IPS-18a (cell line): ENCODE measurements around the gene CALN1.

Experiments
- H3K27ac ChIP-seq: one replicate; pipeline ENCODE4 v1.5.1; 2013; ENCODE audit warnings: low read length
- H3K27me3 ChIP-seq: one replicate; pipeline ENCODE4 v1.6.1; 2013; ENCODE audit warnings: mild to moderate bottlenecking, low read length; ENCODE audit not compliant: control insufficient read depth, insufficient read depth
- H3K36me3 ChIP-seq: one replicate; pipeline ENCODE4 v1.6.1; 2013; ENCODE audit warnings: low read depth, low read length; ENCODE audit not compliant: control insufficient read depth
- H3K4me1 ChIP-seq: one replicate; pipeline ENCODE4 v1.6.1; 2013; ENCODE audit warnings: low read depth, low read length; ENCODE audit not compliant: control insufficient read depth
- H3K4me3 ChIP-seq: one replicate; pipeline ENCODE4 v1.5.1; 2013; ENCODE audit warnings: low read length
- H3K9ac ChIP-seq: one replicate; pipeline ENCODE4 v1.6.1; 2013; ENCODE audit warnings: mild to moderate bottlenecking, low read length, moderate library complexity
- H3K9me3 ChIP-seq: one replicate; pipeline ENCODE4 v1.6.1; 2013; ENCODE audit warnings: low read depth, low read length; ENCODE audit not compliant: control insufficient read depth

The CALN1 gene

GRCh38 chr7:72286519-72286918, 125.6 kb downstream of the CALN1 start:
- H3K27me3 ChIP-seq, result no peaks in the 10 kb centered on the region
- no peaks in the 10 kb centered on the region for H3K4me1 ChIP-seq
- H3K4me3 ChIP-seq, result no peak overlapping the region
- no peak overlapping the region for H3K27ac ChIP-seq
- H3K9ac ChIP-seq, result no peak overlapping the region
- no peaks in the 10 kb centered on the region for H3K9me3 ChIP-seq
- no peaks in the 10 kb centered on the region for H3K36me3 ChIP-seq

- H3K9ac ChIP-seq, result no peak overlapping the region
- H3K27ac ChIP-seq, result no peak overlapping the region
- H3K27me3 ChIP-seq, result no peaks in the 10 kb centered on the region
- H3K36me3 ChIP-seq, result no peaks in the 10 kb centered on the region
- no peak overlapping the region for H3K4me3 ChIP-seq
- H3K9me3 ChIP-seq, result no peaks in the 10 kb centered on the region
- peaks cover 4% of the 10 kb centered on the region for H3K4me1 ChIP-seq
Measured at GRCh38 chr7:72283309-72283708, 128.8 kb downstream of the CALN1 start.

GRCh38 chr7:72281308-72281707, 130.8 kb downstream of the CALN1 start:
- Histone ChIP-seq H3K4me3 (no peak overlapping the region), H3K9me3 (peaks cover 2% of the 10 kb centered on the region), H3K27me3 (no peaks in the 10 kb centered on the region), H3K4me1 (peaks cover 4% of the 10 kb centered on the region), H3K27ac (no peak overlapping the region), H3K9ac (no peak overlapping the region), H3K36me3 (no peaks in the 10 kb centered on the region)

GRCh38 chr7:72279203-72279602, 132.9 kb downstream of the CALN1 start:
- H3K27me3 ChIP-seq, result no peaks in the 10 kb centered on the region

GRCh38 chr7:72278550-72278949, 133.6 kb downstream of the CALN1 start:
- H3K27ac ChIP-seq, result no peak overlapping the region
- H3K27me3 ChIP-seq, result no peaks in the 10 kb centered on the region
- peaks cover 2% of the 10 kb centered on the region for H3K9me3 ChIP-seq
- H3K4me1 ChIP-seq, result peaks cover 4% of the 10 kb centered on the region
- H3K9ac ChIP-seq, result no peak overlapping the region
- no peak overlapping the region for H3K4me3 ChIP-seq
- H3K36me3 ChIP-seq, result no peaks in the 10 kb centered on the region

More at GRCh38 chr7:72279203-72279602, 132.9 kb downstream of the CALN1 start:
- peaks cover 4% of the 10 kb centered on the region for H3K4me1 ChIP-seq
- peaks cover 2% of the 10 kb centered on the region for H3K9me3 ChIP-seq
- no peaks in the 10 kb centered on the region for H3K36me3 ChIP-seq
- no peak overlapping the region for H3K4me3 ChIP-seq
- no peak overlapping the region for H3K9ac ChIP-seq
- no peak overlapping the region for H3K27ac ChIP-seq

GRCh38 chr7:72275382-72276070, 136.6 kb downstream of the CALN1 start:
- H3K4me1 ChIP-seq, result peaks cover 4% of the 10 kb centered on the region
- no peaks in the 10 kb centered on the region for H3K27me3 ChIP-seq
- H3K36me3 ChIP-seq, result no peaks in the 10 kb centered on the region
- no peak overlapping the region for H3K9ac ChIP-seq
- H3K27ac ChIP-seq, result no peak overlapping the region
- no peak overlapping the region for H3K4me3 ChIP-seq
- peaks cover 2% of the 10 kb centered on the region for H3K9me3 ChIP-seq

- no peak overlapping the region for H3K4me3 ChIP-seq
- no peak overlapping the region for H3K9ac ChIP-seq
- no peak overlapping the region for H3K27ac ChIP-seq
- no peaks in the 10 kb centered on the region for H3K36me3 ChIP-seq
- H3K9me3 ChIP-seq, result peaks cover 2% of the 10 kb centered on the region
- no peaks in the 10 kb centered on the region for H3K27me3 ChIP-seq
- peaks cover 12% of the 10 kb centered on the region for H3K4me1 ChIP-seq
Measured at GRCh38 chr7:72272479-72272878, 139.7 kb downstream of the CALN1 start.

GRCh38 chr7:72268796-72269195, 143.3 kb downstream of the CALN1 start:
- Histone ChIP-seq H3K36me3 (no peaks in the 10 kb centered on the region), H3K27me3 (no peaks in the 10 kb centered on the region), H3K27ac (no peak overlapping the region), H3K4me3 (no peak overlapping the region), H3K9ac (no peak overlapping the region), H3K9me3 (no peaks in the 10 kb centered on the region), H3K4me1 (peaks cover 40% of the 10 kb centered on the region)

GRCh38 chr7:72268090-72268489, 144.0 kb downstream of the CALN1 start:
- no peaks in the 10 kb centered on the region for H3K36me3 ChIP-seq
- H3K27ac ChIP-seq, result no peak overlapping the region
- no peak overlapping the region for H3K9ac ChIP-seq
- H3K27me3 ChIP-seq, result no peaks in the 10 kb centered on the region
- peaks cover 40% of the 10 kb centered on the region for H3K4me1 ChIP-seq
- no peaks in the 10 kb centered on the region for H3K9me3 ChIP-seq
- no peak overlapping the region for H3K4me3 ChIP-seq

- Histone ChIP-seq H3K4me1 (peaks cover 47% of the 10 kb centered on the region), H3K4me3 (no peak overlapping the region), H3K36me3 (no peaks in the 10 kb centered on the region), H3K27ac (no peak overlapping the region), H3K9me3 (no peaks in the 10 kb centered on the region), H3K9ac (no peak overlapping the region), H3K27me3 (no peaks in the 10 kb centered on the region)
Measured at GRCh38 chr7:72267291-72267800, 144.8 kb downstream of the CALN1 start.

- Histone ChIP-seq H3K9ac (no peak overlapping the region), H3K4me1 (peaks cover 47% of the 10 kb centered on the region), H3K36me3 (no peaks in the 10 kb centered on the region), H3K9me3 (no peaks in the 10 kb centered on the region), H3K27me3 (no peaks in the 10 kb centered on the region), H3K4me3 (no peak overlapping the region), H3K27ac (no peak overlapping the region)
Measured at GRCh38 chr7:72266771-72267170, 145.4 kb downstream of the CALN1 start.
